SU-DHL-6 (cell line): ENCODE measurements around the gene TXNDC11.

ENCODE experiments used
- CTCF ChIP-seq: fragments of 200-600 bp; sonication (generic); IDR thresholded peaks from one replicate; pipeline ENCODE4 v1.5.1; 2017; ENCODE audit warnings: antibody characterized with exemption, mild to moderate bottlenecking, low read length, moderate library complexity; ENCODE audit not compliant: insufficient read depth, poor library complexity, severe bottlenecking
- EZH2phosphoT487 ChIP-seq: fragments of 200-600 bp; sonication (generic), shearing (Covaris generic); conservative IDR thresholded peaks from 2 replicates; pipeline ENCODE4 v1.6.1; 2018; ENCODE audit warnings: mild to moderate bottlenecking, antibody characterized with exemption, low read length, moderate library complexity, mixed read lengths

- TF ChIP-seq CTCF, result no peak
- no peak for TF ChIP-seq EZH2phosphoT487
These were observed 2.1 kb downstream of the TXNDC11 start for GRCh38 chr16:11740567-11740966.
